H1 (cell line): ENCODE measurements around the gene KIF15. TPM values are rescaled to one million over a fixed set of nuclear protein-coding genes. Genes with fewer than 3 reads are reported as not detected.

ENCODE experiments used
- CTCF ChIA-PET: fragments of 300-600 bp; sonication (Branson Sonifier 250); formaldehyde crosslinking; loops from one replicate; lab custom pipeline; 2021; ENCODE audit not compliant: partially characterized antibody; lab: Charles Lee
- POLR2A ChIA-PET: fragments of 300-600 bp; sonication (Branson Sonifier 250); formaldehyde crosslinking; loops from one replicate; lab custom pipeline; 2021; ENCODE audit warnings: inconsistent platforms; ENCODE audit not compliant: partially characterized antibody; lab: Charles Lee
- DNase-seq, 2 experiments: peaks; one replicate each; pipeline versions ENCODE4 v3.0.0 to v3.0.0-alpha.2; 2010 to 2022; ENCODE audit warnings: low spot score in 2 of 2, low read depth in 1 of 2, mixed read lengths in 1 of 2
- FAIRE-seq: peaks from 2 replicates; lab custom pipeline; 2011; peaks lifted over from hg19 to GRCh38; lab: Jason Lieb, UNC
- H2AFZ ChIP-seq: 2 replicates; pipeline ENCODE4 v1.8.1; 2012; ENCODE audit warnings: low read length, inconsistent platforms
- H2AK5ac ChIP-seq: 2 replicates; pipeline ENCODE4 v1.6.1; 2013; ENCODE audit warnings: low read depth, low read length
- H2BK120ac ChIP-seq: replicated peaks from 2 replicates; pipeline ENCODE3; 2013; ENCODE audit warnings: low read depth, low read length, inconsistent platforms
- H2BK12ac ChIP-seq: 2 replicates; pipeline ENCODE4 v1.6.1; 2013; ENCODE audit warnings: low read depth, low read length
- H2BK15ac ChIP-seq: 2 replicates; pipeline ENCODE4 v1.6.1; 2013; ENCODE audit warnings: low read length
- H2BK20ac ChIP-seq: 2 replicates; pipeline ENCODE4 v1.6.1; 2013; ENCODE audit warnings: low read length
- H2BK5ac ChIP-seq: 2 replicates; pipeline ENCODE4 v1.6.1; 2013; ENCODE audit warnings: low read depth, low read length
- H3K14ac ChIP-seq: 2 replicates; pipeline ENCODE4 v1.6.1; 2013; ENCODE audit warnings: inconsistent platforms; ENCODE audit not compliant: insufficient read length
- H3K18ac ChIP-seq: 2 replicates; pipeline ENCODE4 v1.6.1; 2013; ENCODE audit warnings: low read length; ENCODE audit errors: extremely low read depth
- H3K23ac ChIP-seq: 2 replicates; pipeline ENCODE4 v1.6.1; 2013; ENCODE audit warnings: inconsistent platforms; ENCODE audit not compliant: insufficient read length
- H3K23me2 ChIP-seq: 2 replicates; pipeline ENCODE4 v1.6.1; 2013; ENCODE audit warnings: low read depth, low read length
- H3K27ac ChIP-seq: 2 replicates; pipeline ENCODE4 v1.6.1; 2011; ENCODE audit warnings: low read depth, low read length, inconsistent platforms
- H3K27me3 ChIP-seq, 4 experiments: replicated peaks in 1 of 4; 1 replicate in 1 of 4; 2 replicates in 3 of 4; pipeline versions ENCODE4 v1.6.1 to v1.8.1; 2011 to 2013; ENCODE audit warnings: low read length in 3 of 4, mild to moderate bottlenecking in 3 of 4, inconsistent platforms in 2 of 4, mixed read lengths in 2 of 4, moderate library complexity in 1 of 4; ENCODE audit not compliant: control insufficient read depth in 3 of 4, insufficient read depth in 3 of 4; ENCODE audit errors: extremely low read depth in 1 of 4
- H3K36me3 ChIP-seq, 4 experiments: 2 replicates each; pipeline versions ENCODE4 v1.6.1 to v1.8.1; 2011 to 2013; ENCODE audit warnings: mild to moderate bottlenecking in 4 of 4, low read length in 3 of 4, moderate library complexity in 2 of 4, control low read depth in 1 of 4, inconsistent platforms in 1 of 4; ENCODE audit not compliant: insufficient read depth in 4 of 4, control insufficient read depth in 2 of 4
- H3K4ac ChIP-seq: replicated peaks from 2 replicates; pipeline ENCODE3; 2013; ENCODE audit warnings: low read length, low read depth, mixed read lengths, inconsistent platforms; ENCODE audit not compliant: insufficient read length
- H3K4me1 ChIP-seq, 4 experiments: replicated peaks in 1 of 4; 1 replicate in 1 of 4; 2 replicates in 3 of 4; pipeline versions ENCODE4 v1.6.1 to v1.8.1; 2011 to 2013; ENCODE audit warnings: low read length in 3 of 4, inconsistent platforms in 2 of 4, mixed read lengths in 1 of 4; ENCODE audit not compliant: insufficient read depth in 4 of 4, control insufficient read depth in 3 of 4
- H3K4me2 ChIP-seq, 2 experiments: 2 replicates each; pipeline versions ENCODE4 v1.6.1 to v1.8.1; 2011 to 2013; ENCODE audit warnings: low read depth in 2 of 2, low read length in 2 of 2, control low read depth in 1 of 2, inconsistent platforms in 1 of 2, mild to moderate bottlenecking in 1 of 2; ENCODE audit not compliant: insufficient read depth in 1 of 2
- H3K4me3 ChIP-seq, 4 experiments: fragments of 200-600, 300-600 bp in 1 of 4; sonication (generic), shearing (Covaris generic), sonication (Bioruptor Twin) in 1 of 4; 2 replicates each; pipeline versions ENCODE4 v1.5.1 to v1.8.1; 2011 to 2016; ENCODE audit warnings: low read length in 4 of 4, low read depth in 3 of 4, control low read depth in 2 of 4, inconsistent platforms in 2 of 4, mild to moderate bottlenecking in 2 of 4, mixed read lengths in 1 of 4, moderate library complexity in 1 of 4; ENCODE audit not compliant: insufficient read depth in 2 of 4; ENCODE audit errors: extremely low read depth in 1 of 4
- H3K56ac ChIP-seq: replicated peaks from 2 replicates; pipeline ENCODE3; 2013; ENCODE audit warnings: low read depth, mild to moderate bottlenecking, mixed read lengths, low read length, inconsistent platforms; ENCODE audit not compliant: insufficient read length
- H3K79me1 ChIP-seq: 2 replicates; pipeline ENCODE4 v1.6.1; 2013; ENCODE audit warnings: low read depth, low read length, control low read depth
- H3K79me2 ChIP-seq, 2 experiments: 2 replicates each; pipeline versions ENCODE4 v1.6.1 to v1.8.1; 2012 to 2013; ENCODE audit warnings: low read length in 2 of 2, mild to moderate bottlenecking in 2 of 2, inconsistent platforms in 1 of 2; ENCODE audit not compliant: insufficient read depth in 2 of 2, control insufficient read depth in 1 of 2
- H3K9ac ChIP-seq, 4 experiments: replicated peaks in 1 of 4; 1 replicate in 1 of 4; 2 replicates in 3 of 4; pipeline versions ENCODE4 v1.6.1 to v1.8.1; 2011 to 2013; ENCODE audit warnings: low read depth in 3 of 4, low read length in 3 of 4, control low read depth in 2 of 4, mild to moderate bottlenecking in 2 of 4, moderate library complexity in 2 of 4, inconsistent platforms in 1 of 4; ENCODE audit errors: extremely low read depth in 1 of 4
- H3K9me3 ChIP-seq, 2 experiments: 2 replicates each; pipeline versions ENCODE4 v1.6.1 to v1.8.1; 2012 to 2013; ENCODE audit warnings: mild to moderate bottlenecking in 2 of 2, moderate library complexity in 2 of 2, control low read depth in 1 of 2, inconsistent platforms in 1 of 2, low read depth in 1 of 2, low read length in 1 of 2, mixed read lengths in 1 of 2; ENCODE audit not compliant: insufficient read depth in 2 of 2
- H4K20me1 ChIP-seq, 2 experiments: replicated peaks in 1 of 2; 2 replicates each; pipeline versions ENCODE3 to v1.8.1; 2011 to 2013; ENCODE audit warnings: inconsistent platforms in 2 of 2, low read length in 2 of 2, mild to moderate bottlenecking in 1 of 2; ENCODE audit not compliant: insufficient read depth in 2 of 2, control insufficient read depth in 1 of 2
- H4K5ac ChIP-seq: 2 replicates; pipeline ENCODE4 v1.6.1; 2013; ENCODE audit warnings: low read length, low read depth, mixed read lengths, inconsistent platforms; ENCODE audit not compliant: insufficient read length
- H4K8ac ChIP-seq: 2 replicates; pipeline ENCODE4 v1.8.0; 2013; ENCODE audit warnings: mild to moderate bottlenecking, moderate library complexity, low read length, inconsistent platforms; ENCODE audit not compliant: insufficient read depth; ENCODE audit errors: extremely low read depth
- H4K91ac ChIP-seq: replicated peaks from 2 replicates; pipeline ENCODE3; 2013; ENCODE audit warnings: low read length, mixed read lengths, inconsistent platforms; ENCODE audit not compliant: insufficient read length
- BRCA1 ChIP-seq: IDR thresholded peaks from 2 replicates; pipeline ENCODE4 v1.6.1; 2012; ENCODE audit warnings: low read depth, low read length, improper control_type of control experiment
- CHD1 ChIP-seq: IDR thresholded peaks from 2 replicates; pipeline ENCODE4 v1.6.1; 2012; ENCODE audit warnings: low read depth, low read length, improper control_type of control experiment
- KDM5A ChIP-seq: fragments of 200-600 bp; IDR thresholded peaks from 2 replicates; pipeline ENCODE4 v1.7.1; 2012; ENCODE audit warnings: mild to moderate bottlenecking, low read length, inconsistent platforms, mixed read lengths
- RXRA ChIP-seq: IDR thresholded peaks from 2 replicates; pipeline ENCODE4 v1.6.1; 2011; ENCODE audit warnings: low read depth, mild to moderate bottlenecking, low read length, moderate library complexity; ENCODE audit not compliant: insufficient read depth
- SIRT6 ChIP-seq: IDR thresholded peaks from one replicate; pipeline ENCODE4 v1.7.1; 2012; ENCODE audit warnings: low read length, inconsistent platforms
- SP1 ChIP-seq: IDR thresholded peaks from 2 replicates; pipeline ENCODE4 v1.6.1; 2011; ENCODE audit warnings: low read depth, low read length
- TCF12 ChIP-seq: IDR thresholded peaks from 2 replicates; pipeline ENCODE4 v1.6.1; 2011; ENCODE audit warnings: low read depth, mild to moderate bottlenecking, low read length
- TEAD4 ChIP-seq: IDR thresholded peaks from 2 replicates; pipeline ENCODE4 v1.6.1; 2012; ENCODE audit warnings: low read depth, low read length, inconsistent platforms, mixed read lengths
- WGBS, 2 experiments: shearing (Covaris generic) in 1 of 2; methylation state at CpG; one replicate each; pipeline versions ENCODE4 v1.1.6 to v1.1.7; 2013 to 2015; ENCODE audit warnings: low lambda C conversion rate in 2 of 2, mixed read lengths in 2 of 2, inconsistent platforms in 1 of 2, low coverage in 1 of 2, missing lambda C conversion rate in 1 of 2; ENCODE audit not compliant: insufficient replicate concordance in 2 of 2, insufficient coverage in 1 of 2, insufficient read length in 1 of 2; ENCODE audit errors: extremely low coverage in 1 of 2, missing lambda C conversion rate in 1 of 2; 5-methylcytosine and 5-hydroxymethylcytosine counted together
- polyA plus RNA-seq, 7 experiments: library from polyadenylated mRNA; depleted of rRNA in 3 of 7; stranded (reverse) in 5 of 7; unstranded in 2 of 7; fragments of >200 nt in 5 of 7; fragments of 200-250 nt in 2 of 7; gene quantifications; 1 replicate in 5 of 7; 2 replicates in 1 of 7; 4 replicates in 1 of 7; pipeline versions ENCODE4 v1.2.1 to v1.2.3, GENCODE V29; 2011 to 2013; ENCODE audit warnings: missing spikeins in 2 of 7, mixed read lengths in 2 of 7
- total RNA-seq: library from RNA; stranded (reverse); fragmentation: NEBNext Ultra II Directional; extraction: Animal tissue kit (Norgen Biotek cat#: 25700); gene quantifications from 2 replicates; pipeline ENCODE4 v1.2.1, GENCODE V29; 2021
- TF ChIP-seq, protein P1 (sequence below): IDR thresholded peaks from 2 replicates; pipeline ENCODE4 v1.6.1; 2012; ENCODE audit warnings: inconsistent platforms
- TF ChIP-seq, protein P2 (sequence below): IDR thresholded peaks from 2 replicates; pipeline ENCODE4 v1.6.1; 2012; ENCODE audit warnings: inconsistent platforms

Gene KIF15
- total and polyA plus RNA-seq, 2 of the 8 experiments (the other 6 are each of a cell fraction or from before 2014, with no cell fraction given), result 4.2 to 25.5 TPM

DNA sequence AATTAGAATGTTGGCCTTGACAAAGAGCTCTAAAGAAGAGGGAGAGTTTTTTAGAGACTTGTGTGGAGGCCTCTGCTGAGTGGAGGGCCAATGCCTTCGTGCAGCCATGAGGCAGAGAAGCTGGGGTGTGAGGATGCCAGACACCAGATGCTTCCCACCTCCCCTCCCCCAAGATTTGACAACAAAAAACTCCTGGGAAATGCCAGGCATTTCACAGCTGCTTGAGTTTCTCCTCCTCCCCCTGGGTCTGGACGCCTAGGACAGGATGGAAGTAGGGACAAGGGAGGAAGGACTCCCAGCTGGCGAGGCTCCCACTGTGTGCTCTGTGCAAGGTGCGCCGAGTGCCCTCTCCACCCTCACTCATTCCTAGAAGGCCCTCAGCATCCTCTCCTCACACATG is 132.9 kb downstream of the KIF15 start:
- peak overlapping the region; percentile 84; the same call in 1 of the 2 replicates for H2BK5ac ChIP-seq
- no peak for FAIRE-seq

More for the DNA sequence above, 132.9 kb downstream of the KIF15 start:
- H3K4me2 ChIP-seq, result no peak overlapping the region
- no peaks in the 10 kb centered on the region for H3K36me3 ChIP-seq
- H3K4me1 ChIP-seq, result peaks cover 0 to 13% (median 9%) of the 10 kb centered on the region in 4 experiments; a peak in 4 of 7 replicates
- no peaks in the 10 kb centered on the region for H3K79me2 ChIP-seq
- H3K14ac ChIP-seq, result no peak overlapping the region
- peak overlapping the region; percentile 2 for H4K91ac ChIP-seq
- no peak overlapping the region for H3K23ac ChIP-seq
- TF ChIP-seq BRCA1 (no peak), RXRA (no peak), SIRT6 (no peak), TCF12 (0 out of 2 replicates have a peak, but pooled peaks have one; percentile 20), KDM5A (no peak), TEAD4 (no peak), SP1 (no peak), CHD1 (no peak)
- TF ChIP-seq, protein P1, sequence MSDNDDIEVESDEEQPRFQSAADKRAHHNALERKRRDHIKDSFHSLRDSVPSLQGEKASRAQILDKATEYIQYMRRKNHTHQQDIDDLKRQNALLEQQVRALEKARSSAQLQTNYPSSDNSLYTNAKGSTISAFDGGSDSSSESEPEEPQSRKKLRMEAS, result peak; percentile 85
- TF ChIP-seq, protein P2, sequence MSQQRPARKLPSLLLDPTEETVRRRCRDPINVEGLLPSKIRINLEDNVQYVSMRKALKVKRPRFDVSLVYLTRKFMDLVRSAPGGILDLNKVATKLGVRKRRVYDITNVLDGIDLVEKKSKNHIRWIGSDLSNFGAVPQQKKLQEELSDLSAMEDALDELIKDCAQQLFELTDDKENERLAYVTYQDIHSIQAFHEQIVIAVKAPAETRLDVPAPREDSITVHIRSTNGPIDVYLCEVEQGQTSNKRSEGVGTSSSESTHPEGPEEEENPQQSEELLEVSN, result peak; percentile 88
- TF ChIP-seq, all 59 proteins: peak for 3
- POLR2A ChIA-PET, result interaction anchor here (1.0 kb wide), 1 partner anchor 82 kb away, joined by 3 read pairs; no protein-coding TSS in a partner anchor
- 80% methylated on average over 5 of the region's 5 CpGs; no CpG with 5 or more reads in 1 of the 2 experiments for WGBS, 2 experiments
- 0 out of 2 replicates have a peak overlapping the region, but pooled peaks have one; percentile 13 for H3K18ac ChIP-seq
- no peak overlapping the region for H3K4ac ChIP-seq
- H2BK12ac ChIP-seq, result peak overlapping the region; percentile 60; the same call in 1 of the 2 replicates
- H3K9me3 ChIP-seq, result no peaks in the 10 kb centered on the region
- no peak overlapping the region for H2AK5ac ChIP-seq
- no peak overlapping the region for H3K56ac ChIP-seq
- H3K23me2 ChIP-seq, result no peaks in the 10 kb centered on the region
- peak overlapping the region; percentile 79 for H2BK120ac ChIP-seq
- H2BK15ac ChIP-seq, result no peak overlapping the region
- no peak overlapping the region for H4K5ac ChIP-seq
- H2AFZ ChIP-seq, result 0 out of 2 replicates have a peak overlapping the region, but pooled peaks have one; percentile 45
- H3K27me3 ChIP-seq, result no peaks in the 10 kb centered on the region
- no peaks in the 10 kb centered on the region for H4K20me1 ChIP-seq
- no peak overlapping the region for H4K8ac ChIP-seq
- CTCF ChIA-PET, result interaction anchor here (0.7 to 1.8 kb wide), 3 partner anchors 11 to 20 kb away, joined by 3 to 7 read pairs (median 5); no protein-coding TSS in a partner anchor
- no peaks in the 10 kb centered on the region; the same call in none of the 2 replicates for H3K79me1 ChIP-seq
- no peak overlapping the region for H3K4me3 ChIP-seq
- DNase-seq, result no peak
- no peak overlapping the region for H3K9ac ChIP-seq
- no peak overlapping the region for H3K27ac ChIP-seq
- H2BK20ac ChIP-seq, result no peak overlapping the region; the same call in 1 of the 2 replicates
